Right renal cortex interstitium (tissue), 3 donors: ENCODE results near the gene WAPL. TPM values are rescaled to one million over a fixed set of nuclear protein-coding genes. Genes with fewer than 3 reads are reported as not detected.
"Not testable (repeated sequence)": the region's sequence is repeated elsewhere in the genome, so short reads cannot be mapped to it uniquely, and the experiment has no call there.

Source experiments
- DNase-seq, 3 donors: peaks; one replicate each; pipeline ENCODE4 v3.0.0-alpha.2; 2013; ENCODE audit warnings: low read depth in 3 of 3, low spot score in 2 of 3
- polyA plus RNA-seq, 3 donors: library from polyadenylated mRNA; unstranded; fragments of 120-200 nt; gene quantifications; one replicate each; pipeline ENCODE4 v1.2.1, GENCODE V29; 2013; ENCODE audit not compliant: insufficient read length in 3 of 3

WAPL gene
- polyA plus RNA-seq, 3 donors: 51.1 to 54.3 (median 51.9) TPM

DNA sequence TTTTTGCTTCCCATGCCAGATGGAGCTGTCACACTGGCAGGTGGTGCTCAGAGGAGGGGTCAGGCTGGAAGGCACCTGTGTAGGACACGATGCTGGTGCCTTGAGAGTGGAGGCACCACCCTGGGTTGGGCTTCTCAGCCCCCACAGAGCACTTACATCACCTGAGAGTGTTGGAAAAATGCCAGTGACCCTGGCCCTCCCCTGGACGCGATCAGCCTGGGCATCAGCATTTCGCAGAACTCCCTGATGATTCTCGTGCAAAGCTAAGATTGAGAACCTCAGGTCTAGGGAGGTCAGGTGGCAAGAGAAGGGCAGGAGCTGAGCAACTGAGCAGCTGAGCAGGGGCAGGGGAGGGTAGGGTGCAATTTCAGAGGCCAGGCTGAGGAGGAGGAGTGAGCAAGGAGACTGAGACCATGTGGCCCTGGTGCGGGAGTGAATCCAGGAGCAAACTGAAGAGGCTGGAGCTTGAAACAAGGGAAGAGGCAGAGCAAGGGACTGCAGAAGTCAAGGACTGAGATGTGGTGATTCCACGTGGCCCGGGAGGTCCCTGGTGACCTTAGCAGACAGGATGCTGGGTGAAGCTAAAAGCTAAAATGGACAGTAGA is 130.3 kb downstream of the WAPL start:
- no peak for DNase-seq

DNA sequence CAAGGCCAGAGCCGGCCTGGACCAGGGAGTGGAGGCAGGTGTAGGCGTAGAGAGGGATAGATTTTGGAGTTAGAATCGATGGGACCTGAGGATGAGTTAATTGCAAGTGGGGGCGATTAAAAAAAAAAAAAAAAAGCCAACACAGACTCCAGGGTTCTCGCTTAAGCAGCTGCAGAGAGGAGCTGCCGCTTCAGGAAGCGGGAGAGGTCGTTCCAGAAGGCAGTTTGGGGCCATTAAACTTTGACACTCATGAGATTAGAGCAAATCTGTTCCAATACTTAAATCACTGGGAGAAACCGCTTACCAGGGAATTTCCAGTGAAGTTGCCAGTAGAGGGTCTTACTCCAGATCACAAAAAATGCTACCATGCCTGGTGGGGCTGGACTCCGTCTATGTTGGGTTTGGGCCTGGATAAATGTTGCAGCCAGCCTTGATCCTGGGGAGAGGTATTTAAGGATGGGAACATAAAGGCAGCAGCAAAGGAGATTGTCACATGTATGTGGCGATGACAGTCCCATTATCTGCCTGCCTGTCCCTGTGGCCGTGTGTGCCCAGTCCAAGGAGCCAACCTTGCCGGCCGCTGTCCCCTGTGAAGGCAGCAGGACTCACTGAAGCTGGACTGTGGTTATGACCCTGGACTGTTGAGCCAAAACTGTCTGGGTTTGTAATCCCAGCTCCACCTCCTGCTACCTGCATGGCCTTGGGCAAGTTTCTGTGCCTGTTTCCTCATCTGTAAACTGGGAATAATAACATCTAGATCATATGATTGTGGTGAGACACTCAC is 131.1 kb downstream of the WAPL start:
- no peak for DNase-seq

DNA sequence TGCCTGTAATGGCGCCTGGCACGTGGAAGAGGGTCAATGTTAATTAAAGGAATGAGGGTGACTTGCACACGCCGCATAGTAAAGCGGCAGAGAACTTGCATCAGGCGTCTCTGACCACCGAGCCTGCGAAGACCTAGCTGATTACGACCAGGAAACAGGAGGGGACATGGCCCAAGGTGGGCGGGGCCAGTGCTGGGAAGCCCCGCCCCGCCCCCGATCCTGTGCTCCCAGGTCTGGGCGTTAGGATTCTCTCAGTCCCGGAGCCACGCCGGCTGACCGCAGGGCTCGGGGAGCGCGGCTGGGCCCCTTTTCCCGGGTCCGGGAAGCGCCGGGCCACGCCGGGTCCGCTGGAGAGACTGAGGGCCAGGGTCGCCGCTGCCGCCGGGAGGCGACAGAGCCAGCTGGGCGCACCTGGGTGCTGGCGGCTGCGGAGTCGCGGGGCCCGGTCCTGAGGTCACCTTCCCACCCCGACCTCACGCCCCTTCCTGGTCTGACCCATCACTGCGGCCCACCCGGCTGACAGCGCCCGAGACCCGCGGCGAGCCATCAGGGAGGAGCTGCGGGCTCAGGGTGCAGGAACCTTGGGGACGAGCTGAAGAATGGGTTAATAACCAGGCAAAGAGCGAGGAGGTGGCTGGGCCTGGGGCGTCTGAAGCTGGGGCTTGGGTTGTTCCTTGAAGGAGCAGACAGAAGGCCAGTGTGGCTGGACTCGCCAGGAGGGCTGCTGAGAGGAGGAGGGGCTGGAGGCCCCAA is 132.0 kb downstream of the WAPL start:
- no peak for DNase-seq

DNA sequence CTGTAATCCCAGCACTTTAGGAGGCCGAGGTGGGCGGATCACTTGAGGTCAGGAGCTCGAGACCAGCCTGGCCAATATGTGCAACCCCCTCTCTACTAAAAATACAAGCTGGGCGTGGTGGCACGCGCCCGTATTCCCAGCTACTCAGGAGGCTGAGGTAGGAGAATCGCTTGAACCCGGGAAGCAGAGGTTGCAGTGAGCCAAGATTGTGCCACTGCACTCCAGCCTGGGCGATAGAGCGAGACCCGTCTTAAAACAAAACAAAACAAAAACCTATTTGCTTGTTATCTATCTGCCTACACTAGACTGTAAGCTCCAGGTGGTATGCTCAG is 132.5 kb downstream of the WAPL start:
- not testable (repeated sequence) for DNase-seq

DNA sequence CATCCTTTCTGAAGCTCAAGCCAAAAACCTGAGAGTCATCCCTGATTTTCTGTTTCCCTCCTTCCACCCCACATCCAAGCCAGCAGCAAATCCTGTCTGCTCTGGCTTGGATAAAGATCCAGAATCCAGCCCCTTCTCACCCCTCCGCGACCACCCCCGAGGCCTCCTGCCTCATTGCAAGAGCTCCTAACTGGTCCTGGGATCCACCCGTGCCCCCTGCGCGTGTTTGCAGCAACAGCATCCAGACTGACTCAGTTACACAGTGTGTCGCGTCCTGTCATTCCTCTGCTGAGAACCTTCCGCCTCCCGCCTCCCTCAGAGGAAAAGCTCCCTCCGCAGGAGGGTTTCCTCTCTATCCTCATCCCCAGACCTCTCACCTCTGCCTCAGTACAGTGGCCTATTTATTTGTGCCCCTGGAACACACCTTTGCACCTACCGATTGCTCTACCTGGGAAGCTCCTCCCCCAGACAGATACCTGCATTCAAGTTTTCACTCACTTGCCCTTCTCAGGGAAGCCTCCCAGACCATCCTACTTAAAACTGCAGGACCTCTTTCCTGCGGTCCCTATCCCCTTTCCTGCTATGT is 133.4 kb downstream of the WAPL start:
- no peak for DNase-seq

DNA sequence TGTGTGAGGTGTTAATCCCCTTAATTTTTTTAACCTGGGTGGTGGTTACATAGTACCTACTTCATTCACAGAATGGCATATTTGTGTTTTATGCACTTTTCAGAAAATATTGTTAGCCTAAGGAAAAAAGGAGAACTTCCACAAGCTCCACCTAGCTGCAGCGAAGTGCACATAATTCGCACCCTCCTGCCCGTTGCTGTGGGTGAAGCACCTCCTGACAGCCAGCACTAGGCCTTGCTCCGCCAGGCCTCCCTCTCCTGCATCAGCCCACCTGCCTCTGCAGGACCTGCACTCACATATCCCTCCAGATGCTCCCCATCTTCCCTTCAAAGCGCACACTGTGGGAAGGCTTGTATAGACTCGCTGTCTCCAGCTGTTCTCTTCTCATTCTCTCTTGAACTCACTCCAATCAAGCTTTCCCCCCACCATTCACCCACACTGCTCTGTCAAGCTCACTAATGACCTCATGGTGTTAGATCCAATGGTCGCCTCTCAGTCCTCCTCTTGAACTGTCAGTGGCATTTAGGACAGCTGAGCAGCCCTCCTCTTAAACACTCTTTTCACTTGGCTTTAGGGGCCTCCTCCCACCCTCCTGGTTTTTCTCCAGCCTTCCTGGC is 134.3 kb downstream of the WAPL start:
- DNase-seq: no peak

DNA sequence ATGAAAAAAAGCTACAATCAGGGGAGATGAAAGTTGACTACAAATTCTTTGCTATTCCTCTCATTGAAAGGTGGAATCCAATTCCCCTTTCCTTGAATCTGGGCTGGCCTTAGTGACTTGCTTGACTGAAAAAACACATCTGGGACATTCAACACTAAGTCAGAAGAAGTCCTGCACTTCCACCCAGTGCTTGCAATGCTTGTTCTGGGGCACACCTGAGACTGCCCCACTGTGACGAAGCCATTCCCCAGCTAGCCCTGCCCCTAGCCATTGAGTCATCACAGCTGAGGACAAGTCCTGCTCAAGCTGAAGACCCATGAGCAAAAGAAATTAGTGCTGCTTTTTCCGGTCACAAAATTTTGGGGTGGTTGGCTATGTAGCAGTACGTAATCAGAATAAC is 135.8 kb downstream of the WAPL start:
- DNase-seq: no peak

Other genes with a start within 250 kb of the WAPL start
- 1 to 10 TPM; 1.6 to 1.8 (median 1.7) TPM for gene GRID1, start 155.0 kb downstream of the WAPL start, polyA plus RNA-seq
- not detected for gene OPN4, start 132.8 kb upstream of the WAPL start, polyA plus RNA-seq
- gene LDB3, start 146.7 kb upstream of the WAPL start, polyA plus RNA-seq: 1 to 10 TPM in 2 of 3 donors, under 1 TPM in 1; 0.72 to 1.7 (median 1.2) TPM
- 10 to 100 TPM; 73.6 to 85.4 (median 78.2) TPM for gene BMPR1A, start 234.8 kb upstream of the WAPL start, polyA plus RNA-seq